GM12891 (cell line): Measurements from ENCODE around the gene DTNBP1.

ENCODE experiments used
- DNase-seq: peaks from one replicate; pipeline ENCODE4 v3.0.0; 2011; ENCODE audit warnings: low spot score; ENCODE audit not compliant: insufficient read length
- FAIRE-seq: peaks from 2 replicates; lab custom pipeline; 2011; peaks lifted over from hg19 to GRCh38; lab: Jason Lieb, UNC
- PAX5 ChIP-seq: IDR thresholded peaks from 2 replicates; pipeline ENCODE4 v1.6.1; 2011; ENCODE audit warnings: low read length, moderate library complexity, mild to moderate bottlenecking; ENCODE audit not compliant: insufficient read depth, severe bottlenecking
- POLR2A ChIP-seq: IDR thresholded peaks from 2 replicates; pipeline ENCODE4 v1.6.1; 2011; ENCODE audit warnings: low read depth, low read length, control low read depth
- POLR2AphosphoS5 ChIP-seq: IDR thresholded peaks from 2 replicates; pipeline ENCODE4 v1.6.1; 2011; ENCODE audit warnings: low read depth, low read length, control low read depth
- POU2F2 ChIP-seq: IDR thresholded peaks from 2 replicates; pipeline ENCODE4 v1.6.1; 2011; ENCODE audit warnings: low read depth, mild to moderate bottlenecking, control low read depth, low read length, moderate library complexity
- SPI1 ChIP-seq: IDR thresholded peaks from 2 replicates; pipeline ENCODE4 v1.6.1; 2011; ENCODE audit warnings: low read depth, low read length, control low read depth
- TAF1 ChIP-seq: IDR thresholded peaks from 2 replicates; pipeline ENCODE4 v1.6.1; 2011; ENCODE audit warnings: low read depth, low read length, control low read depth

The DTNBP1 gene

DNA sequence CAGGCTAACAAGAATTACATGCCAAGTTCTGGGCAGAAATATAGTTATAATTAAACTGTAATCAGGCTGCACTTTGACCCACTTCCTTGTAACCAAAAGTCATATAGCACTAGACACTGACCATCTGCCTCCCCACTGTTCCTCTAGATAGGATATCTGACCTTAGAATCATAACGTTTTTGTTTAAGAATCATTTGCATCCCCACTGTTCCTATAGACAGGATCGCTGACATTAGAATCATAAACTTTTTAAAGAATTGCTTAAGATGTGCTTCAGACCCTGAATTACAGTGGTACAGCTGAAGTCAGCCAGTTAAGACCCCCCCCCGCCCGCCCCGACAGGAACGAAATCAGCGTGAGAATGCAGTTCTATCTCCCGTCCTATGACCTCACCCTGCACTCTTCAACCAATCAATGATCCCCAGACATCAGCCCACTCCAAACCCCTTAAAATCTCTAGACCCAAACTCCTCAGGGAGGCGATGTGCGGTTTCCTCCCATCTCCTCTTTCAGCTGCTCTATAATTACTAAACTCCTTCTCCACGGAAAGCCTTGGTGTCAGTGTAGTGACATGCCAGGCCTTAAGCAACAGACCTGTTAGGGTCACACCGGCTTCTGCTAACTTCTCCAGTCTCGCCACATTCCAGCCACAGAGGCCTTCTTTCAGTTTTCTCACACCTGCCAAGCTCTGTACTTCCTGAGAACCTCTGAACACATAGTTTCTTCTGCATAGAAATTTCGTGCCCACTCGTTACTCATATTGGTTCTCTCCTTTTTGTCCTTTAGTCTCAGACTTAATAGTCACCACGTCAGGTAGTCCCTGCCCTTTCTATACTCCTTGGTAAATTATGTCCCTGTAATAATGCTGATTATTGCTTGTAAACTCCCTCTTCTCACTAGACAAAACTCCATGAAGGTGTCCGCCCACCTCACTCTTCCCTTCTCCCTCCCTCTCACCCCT is 93.5 kb downstream of the DTNBP1 start:
- TF ChIP-seq POLR2A: no peak
- FAIRE-seq (peak; percentile 23), DNase-seq (no peak)

DNA sequence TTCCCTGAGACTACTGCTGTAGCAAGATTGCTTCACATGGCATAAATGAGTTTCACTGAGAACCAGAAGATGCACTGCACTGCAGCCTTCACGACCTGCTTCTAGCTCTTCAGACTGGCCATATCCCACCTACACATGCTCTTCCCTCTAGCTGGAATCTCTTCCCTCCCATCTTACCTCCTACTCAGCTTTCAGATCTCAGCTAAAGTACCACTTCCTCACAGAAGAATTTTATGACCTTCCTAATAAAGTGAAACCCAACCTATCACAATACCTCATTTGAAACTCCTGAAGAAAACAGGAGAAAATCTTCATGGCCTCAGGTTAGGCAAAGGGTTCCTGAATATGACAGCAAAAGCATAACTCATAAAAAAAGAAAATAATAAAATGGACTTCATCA is 99.9 kb downstream of the DTNBP1 start:
- no peak for TF ChIP-seq PAX5
- DNase-seq (no peak), FAIRE-seq (no peak)

DNA sequence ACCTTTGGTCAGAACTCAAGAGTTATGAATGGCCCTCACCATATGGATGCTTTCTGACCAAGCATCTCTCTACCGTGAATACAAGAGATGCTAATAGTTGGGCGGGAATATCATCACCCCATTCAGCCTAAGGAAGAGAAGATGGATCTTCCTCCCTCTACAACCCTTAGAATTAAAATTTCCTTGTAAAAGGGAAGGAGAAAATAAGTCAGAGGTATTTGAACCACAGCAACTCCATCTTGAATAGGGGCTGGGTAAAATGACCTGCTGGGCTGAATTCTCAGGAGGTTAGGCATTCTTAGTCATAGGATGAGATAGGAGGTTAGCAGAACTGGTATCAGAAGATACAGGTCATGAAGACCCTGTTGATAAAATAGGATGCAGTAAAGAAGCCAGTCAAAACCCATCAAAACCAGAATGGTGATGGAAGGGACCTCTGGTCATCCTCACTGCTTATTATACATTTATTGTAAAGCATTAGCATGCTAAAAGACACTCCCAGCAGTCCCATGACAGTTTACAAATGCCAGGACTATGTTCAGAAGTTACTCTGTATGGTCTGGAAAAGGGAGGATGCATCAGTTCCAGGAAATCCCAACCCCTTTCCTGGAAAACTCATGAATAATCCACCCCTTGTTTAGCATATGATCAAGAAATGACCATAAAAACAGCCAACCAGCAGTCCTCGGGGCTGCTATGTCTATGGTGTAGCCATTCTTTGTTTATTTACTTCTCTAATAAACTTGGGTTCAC is 101.2 kb downstream of the DTNBP1 start:
- FAIRE-seq (no peak), DNase-seq (no peak)
- TF ChIP-seq TAF1 (no peak), SPI1 (no peak), POLR2A (no peak), PAX5 (no peak), POLR2AphosphoS5 (no peak), POU2F2 (no peak)

DNA sequence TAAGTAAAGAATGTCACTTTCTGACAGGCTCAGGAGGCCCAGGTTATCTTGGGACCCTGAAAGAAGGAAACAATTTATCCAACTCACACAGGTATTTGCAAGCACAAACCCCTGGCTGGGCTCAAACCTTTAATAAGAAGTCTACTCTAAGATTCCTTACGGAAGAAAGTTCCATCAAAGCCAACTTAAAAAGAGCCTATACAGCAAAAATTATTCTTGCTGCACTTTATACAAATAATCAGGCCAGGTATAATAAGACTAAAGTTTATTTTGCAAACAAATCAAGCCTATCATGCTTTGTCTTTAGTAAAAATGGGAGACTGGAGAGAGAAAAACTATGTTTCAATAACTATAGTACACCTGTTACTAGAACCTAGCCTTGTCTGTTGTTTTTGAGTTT is 102.1 kb downstream of the DTNBP1 start:
- TF ChIP-seq POU2F2 (no peak), POLR2A (no peak), PAX5 (no peak), TAF1 (no peak), POLR2AphosphoS5 (no peak), SPI1 (no peak)
- DNase-seq: no peak
- FAIRE-seq: no peak

DNA sequence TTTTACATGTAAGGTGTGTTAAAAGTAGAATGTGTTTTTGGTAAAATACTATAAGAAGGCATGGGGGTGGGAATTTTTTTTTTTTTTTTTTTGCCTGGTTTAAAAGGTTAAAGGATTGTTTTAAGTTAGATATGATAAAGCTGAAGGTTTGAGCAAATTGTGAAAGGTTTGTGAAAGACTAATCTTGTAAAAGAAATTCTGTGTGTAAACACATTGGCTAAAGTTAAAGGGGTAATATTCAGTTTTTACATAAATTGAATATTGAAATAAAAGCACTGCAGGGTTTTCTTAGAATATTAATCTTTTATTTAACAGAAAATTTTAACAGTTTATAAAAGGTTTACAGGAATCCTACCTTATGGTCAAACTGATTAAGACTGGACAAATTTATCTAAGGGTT is 105.7 kb downstream of the DTNBP1 start:
- no peak for FAIRE-seq

DNA sequence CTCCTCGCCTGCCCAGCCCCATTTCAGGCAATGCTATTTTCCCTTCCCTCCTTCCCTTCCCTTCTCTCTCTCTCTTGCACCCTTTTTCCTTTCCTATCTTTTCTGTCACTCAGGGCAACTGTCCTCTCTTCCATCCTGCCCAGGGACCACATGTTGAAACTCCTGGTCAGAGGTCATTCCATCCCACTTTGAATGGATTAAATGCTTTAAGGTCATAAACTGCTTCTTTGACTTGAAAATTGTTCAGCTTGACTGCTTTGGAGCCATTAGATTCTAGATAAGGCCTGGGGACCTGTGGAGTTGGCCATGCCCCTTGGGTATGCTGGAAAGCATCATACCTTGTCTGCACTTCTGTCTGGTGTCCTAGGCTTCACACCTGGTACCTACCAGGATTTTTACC is 106.1 kb downstream of the DTNBP1 start:
- no peak for FAIRE-seq
- no peak for TF ChIP-seq POU2F2
- TF ChIP-seq TAF1: no peak
- no peak for TF ChIP-seq POLR2AphosphoS5
- no peak for TF ChIP-seq POLR2A
- no peak for TF ChIP-seq PAX5
- no peak for TF ChIP-seq SPI1
- DNase-seq: no peak

More for the DNA sequence above, 105.7 kb downstream of the DTNBP1 start:
- TF ChIP-seq POU2F2 (no peak), PAX5 (no peak), POLR2AphosphoS5 (no peak), POLR2A (no peak), SPI1 (no peak), TAF1 (no peak)
- no peak for DNase-seq

- DNase-seq (no peak), FAIRE-seq (no peak)
- TF ChIP-seq PAX5 (no peak), SPI1 (no peak), POU2F2 (no peak), POLR2AphosphoS5 (no peak), TAF1 (no peak), POLR2A (no peak)
These were observed 107.5 kb downstream of the DTNBP1 start for GRCh38 chr6:15555101-15556038.

- no peak for TF ChIP-seq TAF1
- TF ChIP-seq POU2F2: no peak
- TF ChIP-seq PAX5: no peak
- no peak for TF ChIP-seq SPI1
- TF ChIP-seq POLR2A: no peak
- TF ChIP-seq POLR2AphosphoS5: no peak
These were observed 108.1 kb downstream of the DTNBP1 start for GRCh38 chr6:15554728-15555100.

GRCh38 chr6:15553736-15554294 is 109.0 kb downstream of the DTNBP1 start:
- FAIRE-seq (no peak), DNase-seq (no peak)
- TF ChIP-seq POU2F2 (no peak), POLR2A (no peak), TAF1 (no peak), SPI1 (no peak), POLR2AphosphoS5 (no peak), PAX5 (no peak)

More at GRCh38 chr6:15554728-15555100, 108.1 kb downstream of the DTNBP1 start:
- FAIRE-seq (no peak), DNase-seq (no peak)

DNA sequence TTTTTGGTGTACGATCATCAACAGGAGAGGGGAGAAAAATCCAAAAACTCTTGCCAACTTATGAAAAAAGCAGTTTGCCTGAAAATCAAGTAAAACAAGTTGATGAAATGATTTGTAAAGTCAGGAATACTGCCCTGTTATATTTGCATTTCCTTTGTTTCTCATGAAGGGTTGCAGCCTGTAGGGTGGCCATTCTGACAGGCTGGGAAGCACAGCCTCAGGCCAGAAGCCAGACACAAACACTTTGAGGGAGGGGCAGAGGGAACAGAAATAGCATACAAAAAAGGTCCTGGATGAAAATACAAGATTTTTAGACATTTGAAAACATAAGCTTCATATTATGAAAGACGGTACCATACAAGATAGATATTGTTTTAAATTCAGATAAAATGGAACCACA is 109.8 kb downstream of the DTNBP1 start:
- DNase-seq (no peak), FAIRE-seq (no peak)
- TF ChIP-seq SPI1: no peak
- no peak for TF ChIP-seq POU2F2
- TF ChIP-seq TAF1: no peak
- no peak for TF ChIP-seq PAX5
- TF ChIP-seq POLR2AphosphoS5: no peak
- TF ChIP-seq POLR2A: no peak
